Neuronal stem cell (in vitro differentiated cells): ENCODE results near the gene AZGP1.
"Not testable (repeated sequence)": the region's sequence is repeated elsewhere in the genome, so short reads cannot be mapped to it uniquely, and the experiment has no call there.

Experiments used
- DNase-seq: peaks from one replicate; pipeline ENCODE4 v3.0.0-alpha.2; 2013; ENCODE audit warnings: low spot score
- H2AFZ ChIP-seq: one replicate; pipeline ENCODE4 v1.6.1; 2013; ENCODE audit warnings: mild to moderate bottlenecking, low read length, inconsistent platforms
- H2AK5ac ChIP-seq: 2 replicates; pipeline ENCODE4 v1.6.1; 2013; ENCODE audit warnings: low read depth, mild to moderate bottlenecking, inconsistent platforms, low read length, moderate library complexity, mixed read lengths
- H2BK120ac ChIP-seq: 2 replicates; pipeline ENCODE4 v1.6.1; 2013; ENCODE audit warnings: low read depth, mild to moderate bottlenecking, inconsistent platforms, low read length, moderate library complexity, mixed read lengths
- H2BK12ac ChIP-seq: one replicate; pipeline ENCODE4 v1.6.1; 2013; ENCODE audit warnings: low read length, inconsistent platforms
- H2BK15ac ChIP-seq: 2 replicates; pipeline ENCODE4 v1.6.1; 2013; ENCODE audit warnings: mild to moderate bottlenecking, low read length, inconsistent platforms, mixed read lengths
- H2BK5ac ChIP-seq: one replicate; pipeline ENCODE4 v1.6.1; 2013; ENCODE audit warnings: inconsistent platforms, mild to moderate bottlenecking, low read length, moderate library complexity
- H3K14ac ChIP-seq: one replicate; pipeline ENCODE4 v1.6.1; 2013; ENCODE audit warnings: low read length, inconsistent platforms
- H3K18ac ChIP-seq: 2 replicates; pipeline ENCODE4 v1.6.1; 2013; ENCODE audit warnings: low read length, inconsistent platforms
- H3K23ac ChIP-seq: 2 replicates; pipeline ENCODE4 v1.6.1; 2013; ENCODE audit warnings: low read depth, mild to moderate bottlenecking, mixed read lengths, low read length, inconsistent platforms; ENCODE audit not compliant: poor library complexity
- H3K27ac ChIP-seq: replicated peaks from 3 replicates; pipeline ENCODE4 v1.5.1; 2013; ENCODE audit warnings: low read length, inconsistent platforms
- H3K27me3 ChIP-seq, 3 experiments: 2 replicates each; pipeline ENCODE4 v1.6.1; 2013; ENCODE audit warnings: low read length in 3 of 3, mild to moderate bottlenecking in 2 of 3, inconsistent platforms in 1 of 3, low read depth in 1 of 3, mixed read lengths in 1 of 3, moderate library complexity in 1 of 3; ENCODE audit not compliant: control insufficient read depth in 3 of 3, insufficient read depth in 3 of 3
- H3K36me3 ChIP-seq, 2 donors: replicated peaks in 1 of 2; 2 replicates each; pipeline ENCODE4 v1.6.1; 2013; ENCODE audit warnings: low read length in 2 of 2; ENCODE audit not compliant: control insufficient read depth in 2 of 2, insufficient read depth in 2 of 2
- H3K4ac ChIP-seq: 2 replicates; pipeline ENCODE4 v1.6.1; 2013; ENCODE audit warnings: inconsistent platforms, mild to moderate bottlenecking, low read length, moderate library complexity
- H3K4me1 ChIP-seq, 2 donors: 1 replicate in 1 of 2; 2 replicates in 1 of 2; pipeline ENCODE4 v1.6.1; 2013; ENCODE audit warnings: low read length in 2 of 2, low read depth in 1 of 2; ENCODE audit not compliant: control insufficient read depth in 2 of 2, insufficient read depth in 1 of 2
- H3K4me2 ChIP-seq: one replicate; pipeline ENCODE4 v1.6.1; 2013; ENCODE audit warnings: mild to moderate bottlenecking, low read length, inconsistent platforms; ENCODE audit not compliant: insufficient read depth, poor library complexity, severe bottlenecking
- H3K4me3 ChIP-seq, 2 donors: 2 replicates each; pipeline ENCODE4 v1.5.1; 2013; ENCODE audit warnings: low read length in 2 of 2, mild to moderate bottlenecking in 2 of 2, inconsistent platforms in 1 of 2, moderate library complexity in 1 of 2
- H3K79me1 ChIP-seq: one replicate; pipeline ENCODE4 v1.6.1; 2013; ENCODE audit warnings: low read depth, mild to moderate bottlenecking, inconsistent platforms, low read length, moderate library complexity
- H3K9ac ChIP-seq: one replicate; pipeline ENCODE4 v1.6.1; 2013; ENCODE audit warnings: mild to moderate bottlenecking, low read depth, low read length, inconsistent platforms; ENCODE audit not compliant: poor library complexity
- H3K9me3 ChIP-seq, 2 donors: replicated peaks in 1 of 2; 2 replicates each; pipeline versions ENCODE3 to v1.6.1; 2013; ENCODE audit warnings: low read length in 2 of 2, mild to moderate bottlenecking in 2 of 2, inconsistent platforms in 1 of 2, low read depth in 1 of 2, mixed read lengths in 1 of 2, moderate library complexity in 1 of 2; ENCODE audit not compliant: control insufficient read depth in 2 of 2, insufficient read depth in 1 of 2
- H4K8ac ChIP-seq: one replicate; pipeline ENCODE4 v1.6.1; 2013; ENCODE audit warnings: low read depth, mild to moderate bottlenecking, inconsistent platforms, low read length, moderate library complexity
- H4K91ac ChIP-seq: one replicate; pipeline ENCODE4 v1.6.1; 2013; ENCODE audit warnings: low read length, low read depth, mild to moderate bottlenecking, inconsistent platforms; ENCODE audit not compliant: poor library complexity
- WGBS, 2 donors: extraction: QIAGEN DNeasy Blood & Tissue Kit; methylation state at CpG; one replicate each; pipeline ENCODE4 v1.1.7; 2013; ENCODE audit warnings: missing lambda C conversion rate in 2 of 2, mixed read lengths in 1 of 2; ENCODE audit not compliant: insufficient read length in 2 of 2, insufficient replicate concordance in 1 of 2; ENCODE audit errors: extremely low coverage in 2 of 2; 5-methylcytosine and 5-hydroxymethylcytosine counted together

The AZGP1 gene

GRCh38 chr7:99991543-99991942 lies 15.7 kb upstream of the AZGP1 start:
- not testable (repeated sequence) for H2BK12ac ChIP-seq, H2BK5ac ChIP-seq, H3K14ac ChIP-seq, H3K23ac ChIP-seq, H3K79me1 ChIP-seq, H3K9me3 ChIP-seq, H3K4me3 ChIP-seq, H3K4me2 ChIP-seq, H3K4ac ChIP-seq, H3K18ac ChIP-seq, H3K4me1 ChIP-seq, H2AFZ ChIP-seq, H2BK15ac ChIP-seq, H2BK120ac ChIP-seq, H4K8ac ChIP-seq, H3K36me3 ChIP-seq, H3K27ac ChIP-seq, DNase-seq, H4K91ac ChIP-seq, H3K9ac ChIP-seq, H2AK5ac ChIP-seq
- no CpG with 5 or more reads among the region's 6 CpGs for WGBS, 2 donors
- H3K27me3 ChIP-seq: peaks cover 0 to 20% (median 0%) of the 10 kb centered on the region in 3 experiments

GRCh38 chr7:99990460-99990852 lies 14.6 kb upstream of the AZGP1 start:
- Histone ChIP-seq H2BK12ac (no peak overlapping the region), H3K4ac (no peak overlapping the region), H3K4me2 (peak overlapping the region; percentile 34), H3K36me3 (no peaks in the 10 kb centered on the region), H3K79me1 (peaks cover 2% of the 10 kb centered on the region), H3K4me3 (peak overlapping the region in 1 of 2 donors; percentile 33), H4K91ac (no peak overlapping the region), H3K9me3 (no peaks in the 10 kb centered on the region), H3K9ac (peak overlapping the region; percentile 74), H2BK120ac (no peak overlapping the region), H3K4me1 (peaks cover 3% of the 10 kb centered on the region in 2 donors), H3K27me3 (peaks cover 0 to 30% (median 0%) of the 10 kb centered on the region in 3 experiments), H3K18ac (peak overlapping the region; percentile 15), H3K27ac (no peak overlapping the region), H2BK5ac (no peak overlapping the region), H3K14ac (no peak overlapping the region), H3K23ac (no peak overlapping the region), H4K8ac (no peak overlapping the region), H2AK5ac (no peak overlapping the region), H2BK15ac (no peak overlapping the region), H2AFZ (peak overlapping the region; percentile 87)
- WGBS, 2 donors: no CpG with 5 or more reads among the region's 14 CpGs
- no peak for DNase-seq

DNA sequence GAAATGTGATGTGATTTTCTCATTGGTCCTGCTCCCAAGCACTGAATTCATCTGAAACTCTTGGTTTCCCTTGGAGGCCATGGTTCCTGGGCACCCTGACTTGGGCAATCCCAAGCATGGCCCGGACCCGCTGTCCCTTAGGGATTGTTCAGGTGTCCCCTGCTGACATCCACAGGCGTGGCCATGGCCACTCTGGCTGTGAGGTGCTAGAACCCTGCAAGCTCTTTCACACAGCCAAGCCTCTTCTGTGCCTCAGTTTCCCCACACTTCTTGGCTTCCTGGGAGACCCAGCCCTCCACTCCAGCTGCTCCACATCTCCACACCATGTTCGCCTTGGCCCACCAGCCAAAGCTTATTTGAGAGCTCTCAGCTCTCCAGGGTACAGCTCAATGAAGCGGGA lies 12.0 kb upstream of the AZGP1 start:
- Histone ChIP-seq H3K18ac (no peak overlapping the region), H2AFZ (no peak overlapping the region), H2BK120ac (no peak overlapping the region)

DNA sequence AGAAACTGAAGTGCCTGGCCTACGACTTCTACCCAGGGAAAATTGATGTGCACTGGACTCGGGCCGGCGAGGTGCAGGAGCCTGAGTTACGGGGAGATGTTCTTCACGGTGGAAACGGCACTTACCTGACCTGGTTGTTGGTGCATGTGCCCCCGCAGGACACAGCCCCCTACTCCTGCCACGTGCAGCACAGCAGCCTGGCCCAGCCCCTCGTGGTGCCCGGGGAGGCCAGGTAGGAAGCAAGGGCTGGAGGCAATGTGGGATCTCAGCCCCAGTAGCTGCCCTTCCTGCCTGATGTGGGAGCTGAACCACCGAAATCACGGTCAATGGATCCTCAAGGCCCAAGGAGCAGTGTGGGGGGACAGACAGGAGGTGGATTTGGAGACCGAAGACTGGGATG lies 11.5 kb upstream of the AZGP1 start:
- not testable (repeated sequence) for H3K36me3 ChIP-seq, H3K4me2 ChIP-seq, H2BK15ac ChIP-seq, H3K9me3 ChIP-seq, H3K4me3 ChIP-seq, H2BK120ac ChIP-seq, H2AK5ac ChIP-seq, H3K9ac ChIP-seq, H2AFZ ChIP-seq, H4K91ac ChIP-seq, H3K79me1 ChIP-seq, H3K27ac ChIP-seq, H3K4me1 ChIP-seq, H3K18ac ChIP-seq, H3K14ac ChIP-seq, H3K4ac ChIP-seq, H3K23ac ChIP-seq, DNase-seq, H2BK12ac ChIP-seq, H4K8ac ChIP-seq, H2BK5ac ChIP-seq
- WGBS, 2 donors: no CpG with 5 or more reads among the region's 14 CpGs
- peaks cover 0 to 38% (median 0%) of the 10 kb centered on the region in 3 experiments for H3K27me3 ChIP-seq

More for the DNA sequence above, 12.0 kb upstream of the AZGP1 start:
- H3K23ac ChIP-seq: no peak overlapping the region
- H3K4me1 ChIP-seq: peaks cover 3% of the 10 kb centered on the region in 2 donors
- H2BK15ac ChIP-seq: no peak overlapping the region
- WGBS, 2 donors: no CpG with 5 or more reads among the region's 5 CpGs
- H3K27ac ChIP-seq: no peak overlapping the region
- no peak overlapping the region for H2AK5ac ChIP-seq
- DNase-seq: no peak
- no peaks in the 10 kb centered on the region for H3K9me3 ChIP-seq
- H3K14ac ChIP-seq: no peak overlapping the region
- H3K4ac ChIP-seq: no peak overlapping the region
- no peak overlapping the region for H4K91ac ChIP-seq
- H3K79me1 ChIP-seq: peaks cover 2% of the 10 kb centered on the region
- H2BK12ac ChIP-seq: no peak overlapping the region
- H3K4me2 ChIP-seq: no peak overlapping the region
- H4K8ac ChIP-seq: no peak overlapping the region
- H3K9ac ChIP-seq: no peak overlapping the region
- no peak overlapping the region for H3K4me3 ChIP-seq
- H3K27me3 ChIP-seq: peaks cover 0 to 38% (median 0%) of the 10 kb centered on the region in 3 experiments
- no peak overlapping the region for H2BK5ac ChIP-seq
- no peaks in the 10 kb centered on the region for H3K36me3 ChIP-seq
